ENCODE data around the gene MVK.

GRCh38 chr12:109641422-109641821 lies 67.8 kb downstream of the MVK start:
- TF ChIP-seq CTCF (IDR thresholded peaks at IDR 0.05) (no peak), POLR2A (IDR thresholded peaks at IDR 0.05) (no peak)

All from thyroid gland (tissue), 4 donors.